Transverse colon (tissue), 4 donors: Measurements from ENCODE around the gene PAK6. TPM values are rescaled to one million over a fixed set of nuclear protein-coding genes. Genes with fewer than 3 reads are reported as not detected.

ENCODE experiments used
- DNase-seq: peaks from one replicate; pipeline ENCODE4 v3.0.0-alpha.2; 2019
- H3K27ac ChIP-seq, 4 donors: fragments of 200-600 bp; sonication (generic); 2 replicates each; pipeline ENCODE4 v1.5.1; 2016 to 2018; ENCODE audit warnings: inconsistent platforms in 4 of 4
- H3K27me3 ChIP-seq: fragments of 200-600 bp; sonication (generic); 2 replicates; pipeline ENCODE4 v1.5.1; 2017; ENCODE audit warnings: inconsistent platforms
- H3K36me3 ChIP-seq, 4 donors: fragments of 200-600 bp; sonication (generic); 2 replicates each; pipeline ENCODE4 v1.5.1; 2017 to 2019; ENCODE audit warnings: inconsistent platforms in 4 of 4
- H3K4me1 ChIP-seq, 4 donors: fragments of 200-600 bp; sonication (generic); 2 replicates each; pipeline ENCODE4 v1.5.1; 2017 to 2020; ENCODE audit warnings: inconsistent platforms in 4 of 4
- H3K4me3 ChIP-seq, 4 donors: fragments of 200-600 bp; sonication (generic); 1 replicate in 1 of 4; 2 replicates in 3 of 4; pipeline versions ENCODE4 v1.5.1 to v1.6.1; 2017 to 2019; ENCODE audit warnings: inconsistent platforms in 4 of 4
- H3K9me3 ChIP-seq, 2 donors: fragments of 200-600 bp; sonication (generic); 2 replicates each; pipeline ENCODE4 v1.5.1; 2017 to 2019; ENCODE audit warnings: inconsistent platforms in 2 of 2
- EP300 ChIP-seq: sonication (generic); formaldehyde crosslinking; IDR thresholded peaks from one replicate; pipeline ENCODE4 v1.6.1; 2017; ENCODE audit warnings: antibody characterized with exemption, low read depth
- POLR2A ChIP-seq: fragments of 450-650 bp; IDR thresholded peaks from one replicate; pipeline ENCODE4 v1.6.1; 2016; ENCODE audit warnings: antibody characterized with exemption, mild to moderate bottlenecking, moderate library complexity
- POLR2AphosphoS5 ChIP-seq, 3 donors: sonication (generic); formaldehyde crosslinking; IDR thresholded peaks; one replicate each; pipeline ENCODE4 v1.6.1; 2016; ENCODE audit warnings: antibody characterized with exemption in 3 of 3
- WGBS, 2 donors: methylation state at CpG; one replicate each; pipeline ENCODE4 v1.1.5; 2018; ENCODE audit warnings: low coverage in 1 of 2; 5-methylcytosine and 5-hydroxymethylcytosine counted together
- in situ Hi-C, 4 donors: fragments of 200-750 bp; cut with MboI; loops; one replicate each; pipeline versions ENCODE4 v1.15.0 to v1.15.1; 2017; ENCODE audit warnings: low sequenced_read_pairs in 3 of 4, low pct_ligation_motif_present in 1 of 4, low pct_unique_long_range_greater_than_20kb in 1 of 4
- intact Hi-C: fragments of 100-400 bp; cut with DNase I; formaldehyde crosslinking; loops from one replicate; pipeline ENCODE4 v1.15.1; 2023; ENCODE audit warnings: low total_unique reads
- total RNA-seq, 4 donors: library from RNA; depleted of rRNA; stranded (reverse); fragments of >200 nt; gene quantifications; one replicate each; pipeline ENCODE4 v1.1.0, GENCODE V29; 2016
- TF ChIP-seq, protein P1 (sequence below), 5 experiments: fragments of 200-600 bp in 3 of 5; fragments of 450-650 bp in 2 of 5; sonication (generic) in 3 of 5; IDR thresholded peaks; 1 replicate in 2 of 5; 2 replicates in 3 of 5; pipeline ENCODE4 v1.5.1; 2016 to 2017; ENCODE audit warnings: antibody characterized with exemption in 5 of 5, inconsistent platforms in 3 of 5, mild to moderate bottlenecking in 2 of 5, moderate library complexity in 1 of 5

Gene PAK6
- total RNA-seq, 4 donors from 2014 or later = 3.0 to 7.5 (median 4.5) TPM

DNA sequence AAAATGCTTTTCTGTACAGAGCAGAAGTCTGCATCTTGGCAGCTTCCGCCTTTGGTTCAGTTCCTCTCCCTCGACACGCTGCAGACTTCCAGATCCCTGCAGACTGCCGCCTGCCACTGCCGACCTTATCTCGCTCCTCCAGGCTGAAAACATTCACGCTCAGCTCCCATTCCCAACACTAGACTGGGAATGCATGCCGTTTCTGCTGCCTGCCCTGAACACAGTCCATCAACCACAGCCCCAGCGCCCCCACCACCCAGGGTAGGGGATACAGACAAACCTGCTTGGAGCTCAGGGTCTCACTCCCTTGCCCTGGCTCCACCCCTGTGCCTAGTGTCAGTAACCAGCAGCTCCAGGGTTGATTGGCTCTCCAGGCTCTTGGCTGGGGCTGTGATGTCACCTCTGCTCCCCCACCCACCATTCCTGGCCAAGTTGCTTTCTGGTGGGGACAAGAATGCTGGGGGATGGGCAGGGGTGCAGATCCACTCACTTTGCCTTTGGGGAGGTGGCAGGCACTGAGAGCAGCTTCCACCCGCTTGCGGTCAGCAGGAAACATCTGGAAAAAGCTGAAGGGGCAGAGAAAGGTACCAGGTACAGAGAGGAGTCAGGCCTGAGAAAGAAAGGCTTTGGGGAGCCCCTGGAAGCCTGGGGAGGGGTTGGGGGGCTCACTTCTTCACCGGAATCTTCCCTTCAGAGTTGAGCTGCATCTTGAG lies 62.8 kb downstream of the PAK6 start:
- TF ChIP-seq POLR2AphosphoS5 (IDR thresholded peaks at IDR 0.05) = no peak
- TF ChIP-seq, protein P1, sequence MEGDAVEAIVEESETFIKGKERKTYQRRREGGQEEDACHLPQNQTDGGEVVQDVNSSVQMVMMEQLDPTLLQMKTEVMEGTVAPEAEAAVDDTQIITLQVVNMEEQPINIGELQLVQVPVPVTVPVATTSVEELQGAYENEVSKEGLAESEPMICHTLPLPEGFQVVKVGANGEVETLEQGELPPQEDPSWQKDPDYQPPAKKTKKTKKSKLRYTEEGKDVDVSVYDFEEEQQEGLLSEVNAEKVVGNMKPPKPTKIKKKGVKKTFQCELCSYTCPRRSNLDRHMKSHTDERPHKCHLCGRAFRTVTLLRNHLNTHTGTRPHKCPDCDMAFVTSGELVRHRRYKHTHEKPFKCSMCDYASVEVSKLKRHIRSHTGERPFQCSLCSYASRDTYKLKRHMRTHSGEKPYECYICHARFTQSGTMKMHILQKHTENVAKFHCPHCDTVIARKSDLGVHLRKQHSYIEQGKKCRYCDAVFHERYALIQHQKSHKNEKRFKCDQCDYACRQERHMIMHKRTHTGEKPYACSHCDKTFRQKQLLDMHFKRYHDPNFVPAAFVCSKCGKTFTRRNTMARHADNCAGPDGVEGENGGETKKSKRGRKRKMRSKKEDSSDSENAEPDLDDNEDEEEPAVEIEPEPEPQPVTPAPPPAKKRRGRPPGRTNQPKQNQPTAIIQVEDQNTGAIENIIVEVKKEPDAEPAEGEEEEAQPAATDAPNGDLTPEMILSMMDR (IDR thresholded peaks at IDR 0.05) = no peak
- TF ChIP-seq POLR2A = no peak
- TF ChIP-seq EP300 = no peak
- WGBS, 2 donors = 86% methylated on average over 12 of the region's 12 CpGs; no CpG with 5 or more reads in 1 of the 2 donors
- DNase-seq = no peak

DNA sequence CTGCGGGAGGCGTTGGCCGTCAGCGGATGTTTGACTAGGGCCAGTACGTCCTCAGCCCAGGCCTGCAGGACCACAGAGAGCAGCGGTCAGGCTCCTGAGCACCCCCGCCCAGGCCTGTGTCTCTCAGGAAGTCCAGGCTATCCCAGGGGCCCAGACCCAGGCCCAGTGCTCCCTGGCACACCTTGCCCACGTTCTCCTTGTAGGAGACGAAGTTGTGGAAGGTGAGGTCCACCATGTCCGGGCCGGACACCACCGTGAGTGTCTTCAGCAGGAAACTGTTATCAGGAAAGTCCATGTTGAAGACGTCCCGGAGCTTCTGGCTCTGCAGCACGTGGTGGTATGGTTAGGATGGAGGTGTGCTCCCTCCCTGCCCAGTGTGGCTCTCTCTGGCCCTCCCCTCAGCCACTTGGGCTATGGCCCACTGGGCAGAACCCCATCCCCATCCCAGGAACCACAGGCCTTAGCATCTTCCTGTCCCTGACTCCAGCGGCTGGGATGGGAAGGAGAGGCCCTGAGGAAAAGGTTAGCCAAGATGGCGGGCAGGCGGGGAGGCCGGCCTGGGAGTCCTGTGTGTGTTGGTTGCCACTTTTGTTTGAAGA lies 63.5 kb downstream of the PAK6 start:
- Histone ChIP-seq H3K27me3 (no peaks in the 10 kb centered on the region), H3K36me3 (no peaks in the 10 kb centered on the region), H3K9me3 (no peaks in the 10 kb centered on the region), H3K4me1 (peaks cover 0 to 4% (median 0%) of the 10 kb centered on the region in 4 donors), H3K27ac (no peak overlapping the region), H3K4me3 (no peak overlapping the region)
- in situ Hi-C loops (loop anchor here in 1 of 4 donors (25.0 kb wide), 1 partner anchor 110 kb away; the partner anchor contains the start of gene IVD), intact Hi-C loops (no loop called here)
- 88% methylated on average over 16 of the region's 19 CpGs; no CpG with 5 or more reads in 1 of the 2 donors for WGBS, 2 donors
- TF ChIP-seq POLR2A (no peak), EP300 (no peak), POLR2AphosphoS5 (IDR thresholded peaks at IDR 0.05) (no peak)
- TF ChIP-seq, protein P1 (IDR thresholded peaks at IDR 0.05) = no peak
- DNase-seq = no peak

More for the DNA sequence above, 62.8 kb downstream of the PAK6 start:
- H3K27me3 ChIP-seq = no peaks in the 10 kb centered on the region
- H3K4me3 ChIP-seq = no peak overlapping the region
- intact Hi-C loops = no loop called here
- peaks cover 0 to 4% (median 0%) of the 10 kb centered on the region in 4 donors for H3K4me1 ChIP-seq
- H3K36me3 ChIP-seq = no peaks in the 10 kb centered on the region
- no peaks in the 10 kb centered on the region for H3K9me3 ChIP-seq
- in situ Hi-C loops = loop anchor here in 1 of 4 donors (25.0 kb wide), 1 partner anchor 111 kb away; the partner anchor contains the start of gene IVD
- no peak overlapping the region for H3K27ac ChIP-seq

DNA sequence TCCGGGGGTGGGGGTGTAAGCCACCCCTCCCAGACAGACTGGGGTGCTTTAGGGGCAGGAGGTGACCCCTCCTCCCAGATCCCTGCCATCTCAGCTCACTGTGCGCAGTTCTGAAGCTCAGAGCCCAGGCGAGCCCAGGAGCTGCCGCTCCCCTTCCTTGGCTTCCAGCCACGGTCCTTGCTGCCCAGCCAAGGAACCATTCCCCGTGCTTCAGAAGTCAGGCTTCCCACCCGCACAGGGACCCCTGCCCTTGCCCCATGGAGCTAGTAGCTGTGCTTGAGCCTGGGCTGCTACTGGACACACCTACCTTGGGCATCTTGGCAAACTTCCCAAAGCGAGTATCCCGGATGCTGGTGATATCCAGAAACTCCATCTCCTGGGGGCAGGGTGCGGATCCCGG lies 64.1 kb downstream of the PAK6 start:
- Histone ChIP-seq H3K27ac (no peak overlapping the region), H3K36me3 (no peaks in the 10 kb centered on the region), H3K4me3 (no peak overlapping the region), H3K9me3 (no peaks in the 10 kb centered on the region), H3K4me1 (peaks cover 0 to 9% (median 0%) of the 10 kb centered on the region in 4 donors), H3K27me3 (no peaks in the 10 kb centered on the region)
- TF ChIP-seq POLR2AphosphoS5 (IDR thresholded peaks at IDR 0.05) = no peak
- TF ChIP-seq, protein P1 (IDR thresholded peaks at IDR 0.05) = no peak
- no peak for TF ChIP-seq EP300
- TF ChIP-seq POLR2A = no peak
- in situ Hi-C loops (loop anchor here in 1 of 4 donors (25.0 kb wide), 1 partner anchor 109 kb away; the partner anchor contains the start of gene IVD), intact Hi-C loops (no loop called here)
- DNase-seq = no peak
- 52% methylated on average over 10 of the region's 11 CpGs; no CpG with 5 or more reads in 1 of the 2 donors for WGBS, 2 donors

DNA sequence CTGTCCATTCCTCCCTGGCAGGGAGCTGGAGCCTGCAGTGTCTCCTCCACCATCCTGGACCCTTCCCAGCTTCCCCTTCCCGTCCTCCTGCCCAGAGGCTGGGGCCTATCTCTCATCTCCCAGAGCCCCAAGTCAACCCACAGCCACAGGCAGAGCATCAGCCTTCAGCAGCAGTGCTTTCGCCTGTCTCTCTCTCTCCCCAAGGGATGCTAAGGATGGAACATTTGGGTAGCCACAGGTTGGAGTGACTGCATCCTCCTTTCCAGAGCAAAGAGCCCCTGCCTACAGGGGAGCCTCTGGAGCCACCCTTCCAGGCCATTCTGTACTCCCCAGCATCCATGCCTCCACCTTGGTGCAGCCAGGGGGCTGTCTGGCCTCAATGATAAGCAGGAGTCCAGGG lies 64.7 kb downstream of the PAK6 start:
- 94% methylated on average over 2 of the region's 2 CpGs; no CpG with 5 or more reads in 1 of the 2 donors for WGBS, 2 donors
- intact Hi-C loops = no loop called here
- no peaks in the 10 kb centered on the region for H3K27me3 ChIP-seq
- H3K36me3 ChIP-seq = no peaks in the 10 kb centered on the region
- in situ Hi-C loops = loop anchor here in 1 of 4 donors (25.0 kb wide), 1 partner anchor 109 kb away; the partner anchor contains the start of gene IVD
- DNase-seq = no peak
- H3K4me1 ChIP-seq = peaks cover 0 to 15% (median 0%) of the 10 kb centered on the region in 4 donors
- H3K9me3 ChIP-seq = no peaks in the 10 kb centered on the region
- no peak overlapping the region for H3K4me3 ChIP-seq
- TF ChIP-seq POLR2A = no peak
- H3K27ac ChIP-seq = no peak overlapping the region
